Measurements from ENCODE around the gene NEURL1.

Gene NEURL1

GRCh38 chr10:103572347-103573204 lies 79.1 kb downstream of the NEURL1 start:
- no peaks in the 10 kb centered on the region for H3K36me3 ChIP-seq (ENCODE audit: insufficient read depth, low read length)
- H3K9ac ChIP-seq (ENCODE audit: low read depth, low read length), result no peak overlapping the region
- no peaks in the 10 kb centered on the region for H3K4me1 ChIP-seq (ENCODE audit: insufficient read depth, low read length)
- H3K9me3 ChIP-seq (ENCODE audit: control insufficient read depth, insufficient read depth, low read length), result no peaks in the 10 kb centered on the region

- Histone ChIP-seq H3K9ac (ENCODE audit: low read depth, low read length) (no peak overlapping the region), H3K9me3 (ENCODE audit: control insufficient read depth, insufficient read depth, low read length) (no peaks in the 10 kb centered on the region), H3K4me1 (ENCODE audit: insufficient read depth, low read length) (no peaks in the 10 kb centered on the region), H3K36me3 (ENCODE audit: insufficient read depth, low read length) (no peaks in the 10 kb centered on the region)
These were observed 79.6 kb downstream of the NEURL1 start for GRCh38 chr10:103573205-103573487.

GRCh38 chr10:103574097-103575061 lies 80.9 kb downstream of the NEURL1 start:
- no peaks in the 10 kb centered on the region for H3K4me1 ChIP-seq (ENCODE audit: insufficient read depth, low read length)
- no peaks in the 10 kb centered on the region for H3K9me3 ChIP-seq (ENCODE audit: control insufficient read depth, insufficient read depth, low read length)
- no peaks in the 10 kb centered on the region for H3K36me3 ChIP-seq (ENCODE audit: insufficient read depth, low read length)
- no peak overlapping the region for H3K9ac ChIP-seq (ENCODE audit: low read depth, low read length)

GRCh38 chr10:103575416-103576075 lies 82.0 kb downstream of the NEURL1 start:
- H3K9me3 ChIP-seq (ENCODE audit: control insufficient read depth, insufficient read depth, low read length), result no peaks in the 10 kb centered on the region
- no peaks in the 10 kb centered on the region for H3K36me3 ChIP-seq (ENCODE audit: insufficient read depth, low read length)
- H3K9ac ChIP-seq (ENCODE audit: low read depth, low read length), result no peak overlapping the region
- no peaks in the 10 kb centered on the region for H3K4me1 ChIP-seq (ENCODE audit: insufficient read depth, low read length)

GRCh38 chr10:103576076-103576471 lies 82.6 kb downstream of the NEURL1 start:
- Histone ChIP-seq H3K4me1 (ENCODE audit: insufficient read depth, low read length) (no peaks in the 10 kb centered on the region), H3K36me3 (ENCODE audit: insufficient read depth, low read length) (no peaks in the 10 kb centered on the region), H3K9ac (ENCODE audit: low read depth, low read length) (no peak overlapping the region), H3K9me3 (ENCODE audit: control insufficient read depth, insufficient read depth, low read length) (no peaks in the 10 kb centered on the region)

- H3K4me1 ChIP-seq (ENCODE audit: insufficient read depth, low read length), result no peaks in the 10 kb centered on the region
- no peaks in the 10 kb centered on the region for H3K36me3 ChIP-seq (ENCODE audit: insufficient read depth, low read length)
- no peak overlapping the region for H3K9ac ChIP-seq (ENCODE audit: low read depth, low read length)
- no peaks in the 10 kb centered on the region for H3K9me3 ChIP-seq (ENCODE audit: control insufficient read depth, insufficient read depth, low read length)
These were observed 83.4 kb downstream of the NEURL1 start for GRCh38 chr10:103576862-103577261.

GRCh38 chr10:103578782-103579382 lies 85.4 kb downstream of the NEURL1 start:
- no peaks in the 10 kb centered on the region for H3K4me1 ChIP-seq (ENCODE audit: insufficient read depth, low read length)
- H3K9ac ChIP-seq (ENCODE audit: low read depth, low read length), result no peak overlapping the region
- no peaks in the 10 kb centered on the region for H3K9me3 ChIP-seq (ENCODE audit: control insufficient read depth, insufficient read depth, low read length)
- H3K36me3 ChIP-seq (ENCODE audit: insufficient read depth, low read length), result no peaks in the 10 kb centered on the region

GRCh38 chr10:103580011-103580410 lies 86.5 kb downstream of the NEURL1 start:
- no peak overlapping the region for H3K9ac ChIP-seq (ENCODE audit: low read depth, low read length)
- H3K9me3 ChIP-seq (ENCODE audit: control insufficient read depth, insufficient read depth, low read length), result no peaks in the 10 kb centered on the region
- H3K36me3 ChIP-seq (ENCODE audit: insufficient read depth, low read length), result no peaks in the 10 kb centered on the region
- H3K4me1 ChIP-seq (ENCODE audit: insufficient read depth, low read length), result no peaks in the 10 kb centered on the region

- Histone ChIP-seq H3K4me1 (ENCODE audit: insufficient read depth, low read length) (no peaks in the 10 kb centered on the region), H3K9me3 (ENCODE audit: control insufficient read depth, insufficient read depth, low read length) (no peaks in the 10 kb centered on the region), H3K36me3 (ENCODE audit: insufficient read depth, low read length) (no peaks in the 10 kb centered on the region), H3K9ac (ENCODE audit: low read depth, low read length) (no peak overlapping the region)
These were observed 86.9 kb downstream of the NEURL1 start for GRCh38 chr10:103580430-103580829.

- Histone ChIP-seq H3K4me1 (ENCODE audit: insufficient read depth, low read length) (no peaks in the 10 kb centered on the region), H3K9ac (ENCODE audit: low read depth, low read length) (no peak overlapping the region), H3K9me3 (ENCODE audit: control insufficient read depth, insufficient read depth, low read length) (no peaks in the 10 kb centered on the region), H3K36me3 (ENCODE audit: insufficient read depth, low read length) (no peaks in the 10 kb centered on the region)
These were observed 88.0 kb downstream of the NEURL1 start for GRCh38 chr10:103581499-103581898.

GRCh38 chr10:103582331-103583123 lies 89.0 kb downstream of the NEURL1 start:
- H3K9me3 ChIP-seq (ENCODE audit: control insufficient read depth, insufficient read depth, low read length), result no peaks in the 10 kb centered on the region
- H3K4me1 ChIP-seq (ENCODE audit: insufficient read depth, low read length), result no peaks in the 10 kb centered on the region
- no peak overlapping the region for H3K9ac ChIP-seq (ENCODE audit: low read depth, low read length)
- H3K36me3 ChIP-seq (ENCODE audit: insufficient read depth, low read length), result no peaks in the 10 kb centered on the region

GRCh38 chr10:103583871-103584215 lies 90.3 kb downstream of the NEURL1 start:
- Histone ChIP-seq H3K9ac (ENCODE audit: low read depth, low read length) (no peak overlapping the region), H3K9me3 (ENCODE audit: control insufficient read depth, insufficient read depth, low read length) (no peaks in the 10 kb centered on the region), H3K36me3 (ENCODE audit: insufficient read depth, low read length) (no peaks in the 10 kb centered on the region), H3K4me1 (ENCODE audit: insufficient read depth, low read length) (no peaks in the 10 kb centered on the region)

GRCh38 chr10:103584216-103585010 lies 90.9 kb downstream of the NEURL1 start:
- no peaks in the 10 kb centered on the region for H3K9me3 ChIP-seq (ENCODE audit: control insufficient read depth, insufficient read depth, low read length)
- no peaks in the 10 kb centered on the region for H3K36me3 ChIP-seq (ENCODE audit: insufficient read depth, low read length)
- H3K4me1 ChIP-seq (ENCODE audit: insufficient read depth, low read length), result no peaks in the 10 kb centered on the region
- no peak overlapping the region for H3K9ac ChIP-seq (ENCODE audit: low read depth, low read length)
